Amniotic stem cell (primary cell): ENCODE data around the gene RPS18.
A peak's percentile ranks its signal among the peaks of the same experiment; 100 is the strongest.
"Not testable (repeated sequence)": the region's sequence is repeated elsewhere in the genome, so short reads cannot be mapped to it uniquely, and the experiment has no call there.

ENCODE experiments used
- DNase-seq: peaks from one replicate; lab custom pipeline; 2025; lab: John Stamatoyannopoulos, UW

Gene RPS18

DNA sequence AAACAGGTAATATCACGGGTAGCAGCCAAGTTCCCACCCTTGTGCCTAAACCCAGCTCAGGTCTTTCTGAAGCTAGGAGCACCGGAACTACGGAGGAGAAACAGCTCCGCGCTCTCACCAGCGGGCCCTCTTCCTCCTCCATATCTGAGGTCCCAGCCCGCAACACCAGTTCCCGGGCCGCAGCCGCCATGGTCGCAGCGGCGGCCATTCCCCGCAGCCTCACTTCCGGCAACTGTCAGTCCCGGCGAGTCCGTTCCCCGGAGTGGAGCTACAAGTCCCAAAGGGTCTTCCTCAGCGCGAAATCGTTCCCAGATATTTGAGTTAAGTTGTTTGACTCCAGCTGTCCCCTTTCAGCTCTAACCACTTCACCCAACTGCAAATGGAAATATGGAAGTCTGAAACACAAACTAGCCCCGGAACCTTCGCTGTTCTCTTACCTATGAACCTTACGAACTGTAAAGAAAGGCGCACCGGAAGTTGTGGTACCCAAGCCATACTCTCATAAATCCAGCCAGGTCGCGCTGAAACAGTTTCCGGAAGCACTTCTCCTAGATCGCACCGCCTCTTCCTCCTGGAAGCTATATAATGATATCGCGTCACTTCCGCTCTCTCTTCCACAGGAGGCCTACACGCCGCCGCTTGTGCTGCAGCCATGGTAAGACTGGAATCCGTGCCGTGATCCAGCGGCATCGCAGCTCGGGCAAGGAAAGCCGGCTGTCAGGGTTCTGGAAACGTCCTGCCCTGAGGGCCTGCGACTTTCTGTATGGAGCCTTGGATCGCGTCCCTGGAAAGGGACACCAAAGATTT is at the start of gene RPS18, which contains the start of gene VPS52:
Gene RPS18 (plus strand): TSS at position 608 of the 807 bp plus-strand sequence. CDS start 45 bp downstream, at position 653.
Gene VPS52 (minus strand): TSS at position 409 of the 807 bp plus-strand sequence. CDS start 201 bp downstream, at position 208.
- peak; percentile 100 for DNase-seq

DNA sequence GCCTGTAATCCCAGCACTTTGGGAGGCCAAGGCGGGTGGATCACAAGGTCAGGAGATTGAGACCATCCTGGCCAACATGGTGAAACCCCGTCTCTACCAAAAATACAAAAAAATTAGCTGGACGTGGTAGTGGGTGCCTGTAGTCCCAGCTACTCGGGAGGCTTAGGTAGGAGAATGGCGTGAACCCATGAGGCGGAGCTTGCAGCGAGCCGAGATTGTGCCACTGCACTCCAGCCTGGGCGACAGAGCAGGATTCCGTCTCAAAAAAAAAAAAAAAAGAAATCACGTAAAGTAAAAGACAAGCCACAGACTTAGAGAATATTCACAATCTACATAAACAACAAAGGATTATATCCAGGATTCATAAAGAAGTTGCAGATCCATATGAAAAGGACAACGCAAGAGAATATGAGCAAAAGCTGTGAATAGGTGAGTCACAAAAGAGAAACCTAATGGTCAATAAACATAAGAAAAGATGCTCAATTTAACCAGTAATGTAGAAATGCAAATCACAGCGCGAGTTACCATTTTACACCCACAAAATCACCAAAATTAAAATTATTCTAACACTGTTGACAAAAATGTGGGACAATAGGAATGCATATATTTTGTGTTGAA is 45.3 kb upstream of the RPS18 start:
- DNase-seq: not testable (repeated sequence)

GRCh38 chr6:33235221-33235634 is 36.6 kb upstream of the RPS18 start:
- no peak for DNase-seq

DNA sequence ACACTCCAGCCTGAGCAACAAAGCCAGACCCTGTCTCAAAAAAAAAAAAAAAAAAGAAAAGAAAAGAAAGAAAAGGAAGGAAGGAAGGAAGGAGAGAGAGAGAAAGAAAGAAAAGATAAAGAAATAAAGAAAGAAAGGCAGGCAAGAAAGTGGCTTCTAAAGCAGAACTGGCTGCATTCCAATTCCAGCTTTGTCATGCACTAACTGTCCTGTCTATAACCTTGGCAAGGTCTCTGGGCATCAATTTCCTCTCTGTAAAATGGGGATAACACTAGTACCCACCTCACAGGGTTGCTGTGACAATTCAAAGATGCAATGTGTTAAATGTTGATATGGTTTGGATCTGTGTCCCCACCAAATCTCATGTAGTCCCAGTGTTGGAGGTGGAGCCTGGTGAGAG is 35.5 kb upstream of the RPS18 start:
- DNase-seq: no peak

DNA sequence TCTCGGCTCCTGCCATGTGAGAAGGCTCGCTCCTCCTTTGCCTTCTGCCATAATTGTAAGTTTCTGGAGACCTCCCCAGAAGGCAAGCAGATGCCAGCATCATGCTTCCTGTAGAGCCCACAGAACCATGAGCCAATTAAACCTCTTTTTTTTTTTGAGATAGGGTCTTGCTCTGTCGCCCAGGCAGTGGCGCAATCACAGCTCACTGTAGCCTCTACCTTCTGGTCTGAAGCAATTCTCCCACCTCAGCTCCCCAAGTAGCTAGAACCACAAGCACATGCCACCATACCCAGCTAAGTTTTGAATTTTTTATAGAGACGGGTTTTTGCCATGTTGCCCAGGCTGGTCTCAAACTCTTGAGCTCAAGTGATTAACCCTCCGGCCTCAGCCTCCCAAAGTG is 35.0 kb upstream of the RPS18 start:
- no peak for DNase-seq

- no peak for DNase-seq
Observed at GRCh38 chr6:33237741-33238140, 34.1 kb upstream of the RPS18 start.

- DNase-seq: no peak
Observed at GRCh38 chr6:33241968-33242367, 29.9 kb upstream of the RPS18 start.

GRCh38 chr6:33243476-33243875 is 28.4 kb upstream of the RPS18 start:
- no peak for DNase-seq

GRCh38 chr6:33247977-33248642 is 23.8 kb upstream of the RPS18 start:
- peak; percentile 60 for DNase-seq

DNA sequence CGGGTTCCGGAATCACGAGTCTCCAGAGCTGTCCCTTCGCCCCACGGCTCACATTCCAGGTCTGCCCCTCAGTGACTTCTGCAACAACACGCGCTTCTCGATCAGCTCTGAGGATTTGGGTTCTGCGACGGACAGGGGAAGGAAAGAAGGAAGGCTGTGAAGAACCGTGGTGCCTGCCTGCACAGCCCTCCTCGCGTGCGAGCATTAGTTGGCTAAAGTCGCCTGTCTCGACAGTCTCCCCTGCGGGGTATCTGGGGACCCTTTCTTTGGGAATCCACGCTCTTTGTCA is 23.3 kb upstream of the RPS18 start:
- DNase-seq: peak; percentile 45

- peak; percentile 97 for DNase-seq
Observed at GRCh38 chr6:33248932-33249731, 22.7 kb upstream of the RPS18 start.

DNA sequence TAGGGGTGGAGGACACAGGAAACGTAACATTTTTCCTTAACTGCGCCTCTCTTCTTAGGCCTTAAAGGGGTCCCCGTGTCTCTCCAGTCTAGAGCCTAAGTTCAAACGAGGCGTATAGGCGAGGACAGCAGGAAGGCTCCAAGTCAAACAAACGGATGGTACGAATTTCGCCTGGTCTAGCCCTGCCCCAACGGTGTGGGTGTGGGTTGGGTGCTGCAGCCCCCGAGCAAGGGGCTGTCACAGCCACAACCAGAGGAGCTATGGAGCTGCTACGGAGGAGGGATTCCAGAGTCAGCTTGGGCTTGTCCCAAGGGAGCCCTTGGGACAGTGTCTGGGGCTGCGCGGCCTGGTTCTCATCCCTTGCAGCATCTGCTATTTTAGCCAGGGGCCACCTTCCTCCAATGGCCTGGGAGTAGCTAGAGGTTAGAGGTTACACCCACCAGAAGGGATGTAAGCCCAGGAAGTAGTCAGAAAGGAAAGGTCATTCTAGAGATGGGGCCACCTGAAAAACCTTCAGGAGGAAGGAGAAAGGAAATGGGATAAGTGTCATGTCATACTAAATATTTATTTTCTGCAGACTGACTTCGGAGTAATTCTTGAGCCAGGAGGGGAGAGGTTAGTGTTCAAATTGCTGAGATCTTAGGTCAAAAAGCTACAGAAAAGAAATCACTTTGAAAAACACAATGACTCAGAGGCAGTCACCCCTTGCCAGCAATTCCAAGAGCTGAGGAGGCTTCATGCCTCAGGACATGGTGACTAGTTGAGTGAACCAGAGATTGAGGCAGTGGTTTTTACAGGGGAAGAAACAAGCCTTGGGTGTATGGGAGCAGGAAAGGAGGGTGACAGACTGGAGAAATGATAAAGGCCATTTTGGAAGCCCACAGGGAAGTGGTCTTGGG is 21.9 kb upstream of the RPS18 start:
- peak; percentile 82 for DNase-seq

DNA sequence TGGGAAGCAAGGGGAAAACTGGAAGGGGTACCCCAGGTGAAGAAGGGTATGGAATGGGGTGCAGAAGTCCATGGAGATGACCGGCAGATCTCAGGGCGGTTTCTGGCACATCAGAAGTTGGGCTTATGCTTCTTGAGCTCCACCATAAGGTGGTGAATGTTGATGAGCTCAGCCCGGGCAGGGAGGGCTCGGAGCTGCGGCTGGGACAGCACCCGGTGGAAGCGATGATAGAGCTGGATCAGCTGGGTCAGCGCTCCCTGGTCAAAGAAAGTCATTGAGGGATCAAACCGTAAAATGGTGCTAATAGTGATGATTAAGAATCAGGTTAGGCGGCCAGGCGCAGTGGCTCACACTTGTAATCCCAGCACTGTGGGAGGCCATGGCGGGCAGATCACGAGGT is 21.1 kb upstream of the RPS18 start:
- DNase-seq: no peak

DNA sequence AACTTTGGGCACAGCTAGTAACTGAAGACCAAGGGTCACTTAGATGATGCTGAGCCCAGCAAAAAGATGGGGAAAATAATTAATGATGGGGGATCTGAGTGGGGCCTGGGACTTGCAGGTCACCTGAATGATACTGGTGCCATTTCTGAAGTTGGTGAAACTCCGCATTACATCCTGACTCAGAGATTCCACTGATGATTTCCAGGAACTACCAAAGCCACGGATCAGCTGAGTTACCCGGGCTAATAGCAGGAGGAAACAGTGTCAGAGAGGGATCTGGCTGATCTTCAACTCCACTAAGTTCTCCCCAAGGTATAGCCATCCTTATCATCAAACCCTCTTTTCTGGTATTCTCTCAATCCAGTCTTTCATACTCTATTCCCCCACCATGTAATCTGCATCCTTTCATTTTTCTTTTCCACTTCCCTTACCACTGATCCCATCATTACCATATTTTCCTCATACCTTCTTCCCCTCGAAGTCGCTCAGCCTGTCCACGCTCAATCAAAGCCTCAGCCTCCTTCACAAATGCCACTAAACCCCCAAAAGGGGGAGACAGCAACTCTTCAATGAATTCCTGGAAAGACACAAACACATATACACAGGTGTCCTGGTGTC is 20.4 kb upstream of the RPS18 start:
- DNase-seq: no peak

GRCh38 chr6:33252759-33253158 is 19.1 kb upstream of the RPS18 start:
- DNase-seq: no peak

DNA sequence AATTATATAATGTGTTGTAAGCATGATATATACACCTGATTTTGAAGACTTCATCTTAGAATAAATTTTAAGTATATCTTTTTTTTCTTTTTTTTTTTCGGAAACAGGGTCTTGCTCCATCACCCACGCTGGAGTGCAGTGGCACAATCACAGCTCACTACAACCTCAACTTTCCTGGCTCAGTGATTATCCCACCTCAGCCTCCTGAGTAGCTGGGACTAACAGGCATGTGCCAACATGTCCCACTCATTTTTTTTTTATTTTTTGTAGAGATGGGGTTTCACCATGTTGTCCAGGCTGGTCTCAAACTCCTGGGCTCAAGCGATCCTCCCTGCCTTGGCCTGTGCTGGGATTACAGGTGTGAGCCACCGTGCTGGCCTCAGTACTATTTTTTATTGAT is 17.3 kb upstream of the RPS18 start:
- no peak for DNase-seq

GRCh38 chr6:33259032-33259431 is 12.8 kb upstream of the RPS18 start:
- no peak for DNase-seq

DNA sequence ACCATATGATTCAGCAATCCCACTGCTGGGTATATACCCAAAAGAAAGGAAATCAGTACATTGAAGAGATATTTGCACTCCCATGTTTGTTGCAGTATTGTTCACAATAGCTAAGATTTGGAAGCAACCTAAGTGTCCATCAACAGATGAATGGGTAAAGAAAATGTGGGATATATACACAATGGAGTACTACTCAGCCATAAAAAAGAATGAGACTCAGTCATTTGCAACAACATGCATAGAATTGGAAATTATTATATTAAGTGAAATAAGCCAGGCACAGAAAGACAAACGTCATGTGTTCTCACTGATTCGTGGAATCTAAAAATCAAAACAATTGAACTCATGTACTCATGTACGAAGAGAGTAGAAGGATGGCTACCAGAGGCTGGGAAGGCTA is 9.4 kb upstream of the RPS18 start:
- DNase-seq: not testable (repeated sequence)

- DNase-seq: no peak
Observed at GRCh38 chr6:33264015-33264414, 7.9 kb upstream of the RPS18 start.

GRCh38 chr6:33271117-33271467 is 783 bp upstream of the RPS18 start:
- no peak for DNase-seq
